Measurements from ENCODE around the gene FLNB. TPM values are rescaled to one million over a fixed set of nuclear protein-coding genes. Genes with fewer than 3 reads are reported as not detected.
A peak's percentile ranks its signal among the peaks of the same experiment; 100 is the strongest.

FLNB gene
- total RNA-seq, 4 donors from 2014 or later = 265 to 345 (median 277) TPM

- Histone ChIP-seq H3K36me3 (no peaks in the 10 kb centered on the region), H3K27me3 (no peaks in the 10 kb centered on the region), H3K9me3 (no peaks in the 10 kb centered on the region), H3K4me3 (no peak overlapping the region), H3K27ac (peak overlapping the region; percentile 42 to 84 (median 66)), H3K4me1 (peaks cover 0 to 63% (median 45%) of the 10 kb centered on the region in 4 donors)
- DNase-seq (ENCODE audit: low spot score in 2 of 2) = no peak
- TF ChIP-seq POLR2A (IDR thresholded peaks at IDR 0.05) = no peak
- TF ChIP-seq, protein P1, sequence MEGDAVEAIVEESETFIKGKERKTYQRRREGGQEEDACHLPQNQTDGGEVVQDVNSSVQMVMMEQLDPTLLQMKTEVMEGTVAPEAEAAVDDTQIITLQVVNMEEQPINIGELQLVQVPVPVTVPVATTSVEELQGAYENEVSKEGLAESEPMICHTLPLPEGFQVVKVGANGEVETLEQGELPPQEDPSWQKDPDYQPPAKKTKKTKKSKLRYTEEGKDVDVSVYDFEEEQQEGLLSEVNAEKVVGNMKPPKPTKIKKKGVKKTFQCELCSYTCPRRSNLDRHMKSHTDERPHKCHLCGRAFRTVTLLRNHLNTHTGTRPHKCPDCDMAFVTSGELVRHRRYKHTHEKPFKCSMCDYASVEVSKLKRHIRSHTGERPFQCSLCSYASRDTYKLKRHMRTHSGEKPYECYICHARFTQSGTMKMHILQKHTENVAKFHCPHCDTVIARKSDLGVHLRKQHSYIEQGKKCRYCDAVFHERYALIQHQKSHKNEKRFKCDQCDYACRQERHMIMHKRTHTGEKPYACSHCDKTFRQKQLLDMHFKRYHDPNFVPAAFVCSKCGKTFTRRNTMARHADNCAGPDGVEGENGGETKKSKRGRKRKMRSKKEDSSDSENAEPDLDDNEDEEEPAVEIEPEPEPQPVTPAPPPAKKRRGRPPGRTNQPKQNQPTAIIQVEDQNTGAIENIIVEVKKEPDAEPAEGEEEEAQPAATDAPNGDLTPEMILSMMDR (IDR thresholded peaks at IDR 0.05) = no peak
- no peak for TF ChIP-seq EP300 (IDR thresholded peaks at IDR 0.05)
- WGBS, 2 donors = 74 to 84% methylated on average over 8 of the region's 8 CpGs
Observed at GRCh38 chr3:58058361-58059263, 50.4 kb downstream of the FLNB start.

GRCh38 chr3:58059349-58060321, 51.4 kb downstream of the FLNB start:
- Histone ChIP-seq H3K4me3 (no peak overlapping the region), H3K27ac (peak overlapping the region; percentile 42 to 84 (median 66)), H3K36me3 (no peaks in the 10 kb centered on the region), H3K9me3 (no peaks in the 10 kb centered on the region), H3K27me3 (no peaks in the 10 kb centered on the region), H3K4me1 (peaks cover 0 to 69% (median 49%) of the 10 kb centered on the region in 4 donors)
- DNase-seq (ENCODE audit: low spot score in 2 of 2) = no peak
- WGBS, 2 donors = 21 to 37% methylated on average over 15 of the region's 15 CpGs
- TF ChIP-seq, protein P1 (IDR thresholded peaks at IDR 0.05) = no peak
- peak in 1 of 2 donors; percentile 62 for TF ChIP-seq EP300 (IDR thresholded peaks at IDR 0.05)
- TF ChIP-seq POLR2A (IDR thresholded peaks at IDR 0.05) = no peak

GRCh38 chr3:58062472-58062871, 54.2 kb downstream of the FLNB start:
- H3K27ac ChIP-seq = peak overlapping the region; percentile 31 to 84 (median 59)
- WGBS, 2 donors = 29 to 39% methylated on average over 4 to 5 of the region's 5 CpGs

DNA sequence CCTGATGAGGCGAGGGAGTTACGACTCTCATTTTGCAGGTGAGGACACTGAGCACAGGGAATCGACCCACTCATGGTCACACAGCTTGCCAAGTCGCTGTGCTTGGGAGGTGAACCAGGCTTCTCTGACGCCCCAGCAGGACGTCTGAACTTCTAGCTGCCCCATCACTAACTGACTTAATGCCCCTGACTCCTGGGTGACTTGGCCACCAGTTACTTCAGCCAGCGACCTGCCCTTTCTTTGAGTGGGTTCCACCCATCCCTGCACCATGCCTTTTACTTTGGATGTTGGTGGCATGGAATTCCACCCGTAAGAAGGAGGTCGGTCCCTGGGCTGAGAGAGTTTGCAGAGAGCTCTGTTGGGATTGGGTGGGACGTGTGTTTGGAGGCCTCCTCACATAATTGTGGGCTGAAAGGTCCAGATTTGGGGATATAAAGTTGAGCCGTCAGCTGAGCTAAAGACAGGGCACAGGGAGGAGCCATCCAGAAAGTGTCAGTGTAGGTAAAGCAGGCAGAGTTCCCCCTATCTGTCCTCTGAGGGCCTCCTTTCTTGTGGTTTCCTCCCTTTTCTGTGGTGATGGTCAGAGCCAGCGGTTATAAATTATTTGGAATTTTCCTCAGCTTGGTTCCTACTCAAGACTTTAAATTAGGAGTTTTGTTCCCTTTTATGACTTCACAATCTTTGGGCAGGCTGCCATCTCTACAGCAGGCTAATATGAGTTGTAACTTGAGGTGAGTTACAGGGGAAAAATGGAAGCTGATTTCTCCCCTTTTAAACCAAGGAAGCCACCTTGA, 55.0 kb downstream of the FLNB start:
- H3K27me3 ChIP-seq = no peaks in the 10 kb centered on the region
- DNase-seq (ENCODE audit: low spot score in 2 of 2) = peak; percentile 69 to 87
- WGBS, 2 donors = 53 to 78% methylated on average over 12 of the region's 12 CpGs
- peaks cover 0 to 100% (median 69%) of the 10 kb centered on the region in 4 donors for H3K4me1 ChIP-seq
- no peak overlapping the region for H3K4me3 ChIP-seq
- TF ChIP-seq EP300 (IDR thresholded peaks at IDR 0.05) (no peak), POLR2A (IDR thresholded peaks at IDR 0.05) (no peak)
- TF ChIP-seq, protein P1 (IDR thresholded peaks at IDR 0.05) = no peak
- H3K36me3 ChIP-seq = no peaks in the 10 kb centered on the region
- H3K9me3 ChIP-seq = no peaks in the 10 kb centered on the region
- peak overlapping the region; percentile 31 to 84 (median 59) for H3K27ac ChIP-seq

More at GRCh38 chr3:58062472-58062871, 54.2 kb downstream of the FLNB start:
- no peak for DNase-seq (ENCODE audit: low spot score in 2 of 2)
- Histone ChIP-seq H3K27me3 (no peaks in the 10 kb centered on the region), H3K4me3 (no peak overlapping the region), H3K9me3 (no peaks in the 10 kb centered on the region), H3K36me3 (no peaks in the 10 kb centered on the region), H3K4me1 (peaks cover 0 to 97% (median 63%) of the 10 kb centered on the region in 4 donors)
- peak in 1 of 2 donors; percentile 29 for TF ChIP-seq EP300 (IDR thresholded peaks at IDR 0.05)
- TF ChIP-seq, protein P1 (IDR thresholded peaks at IDR 0.05) = no peak
